LoVo (cell line): Measurements from ENCODE around the gene DRG2.

Experiments
- DNase-seq: peaks from one replicate; pipeline ENCODE4 v3.0.0-alpha.2; 2016; ENCODE audit warnings: low spot score

DRG2 gene

DNA sequence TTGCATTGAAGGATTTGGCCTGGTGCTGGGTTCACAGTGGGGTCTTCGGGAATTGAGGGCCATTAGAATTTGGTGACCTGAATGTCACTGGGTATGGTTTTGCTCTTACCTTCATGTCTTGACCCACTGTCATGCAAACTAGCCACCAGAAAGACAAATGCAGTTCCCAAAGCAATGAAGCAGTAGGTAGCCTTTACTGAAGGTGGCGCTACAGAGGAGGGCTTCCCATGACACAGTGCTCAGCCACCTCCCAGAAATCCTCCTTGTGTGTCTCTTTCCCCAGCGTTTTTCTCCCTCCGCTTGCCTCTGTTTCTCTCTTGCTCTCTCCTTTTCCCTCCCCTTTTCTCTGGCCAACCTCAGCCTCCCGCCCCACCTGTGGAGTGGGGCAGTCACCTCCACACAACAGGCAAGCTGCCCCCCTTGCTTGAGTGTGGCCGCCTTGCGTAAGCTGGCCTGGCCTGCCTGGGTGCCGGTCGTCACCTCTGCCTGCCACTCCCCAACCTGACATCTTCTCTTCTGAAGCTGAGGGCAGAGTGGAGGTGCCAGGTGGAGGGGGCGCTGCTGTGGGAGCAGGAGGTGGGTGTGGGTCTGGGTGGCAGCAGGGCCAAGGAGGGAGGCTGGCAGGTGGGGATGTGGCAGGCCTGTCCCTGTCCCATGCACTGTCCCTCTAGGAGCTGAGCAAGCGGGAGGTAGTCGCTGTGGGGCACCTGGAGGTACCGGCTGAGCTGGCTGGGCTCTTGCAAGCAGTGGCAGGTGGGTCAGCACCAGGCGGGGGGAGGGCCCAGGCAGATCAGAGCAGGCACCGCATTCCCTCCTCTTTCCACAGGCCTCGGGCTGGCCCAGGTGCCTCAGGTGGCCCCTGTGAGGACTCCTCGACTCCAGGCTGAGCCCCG, 55.5 kb downstream of the DRG2 start:
- DNase-seq, result no peak

DNA sequence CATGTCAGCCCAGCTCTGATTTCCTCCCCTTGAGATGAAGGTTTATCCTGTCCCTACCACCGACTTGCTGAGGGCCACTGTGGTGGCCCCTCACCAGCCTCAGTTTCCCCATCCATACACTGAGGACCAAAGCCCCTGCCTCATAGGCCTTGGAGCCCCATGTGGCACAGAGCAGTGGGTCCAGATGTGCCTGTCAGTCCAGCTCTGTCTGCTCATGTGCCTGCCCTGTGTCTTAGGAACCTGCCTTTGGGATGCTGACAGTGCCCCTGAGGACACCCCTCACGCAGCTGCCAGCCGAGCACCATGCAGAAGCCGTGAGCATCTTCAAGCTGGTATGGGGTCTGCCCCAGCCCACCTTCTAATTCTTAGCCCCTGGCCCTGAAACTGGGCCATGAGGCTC, 56.5 kb downstream of the DRG2 start:
- DNase-seq, result no peak

DNA sequence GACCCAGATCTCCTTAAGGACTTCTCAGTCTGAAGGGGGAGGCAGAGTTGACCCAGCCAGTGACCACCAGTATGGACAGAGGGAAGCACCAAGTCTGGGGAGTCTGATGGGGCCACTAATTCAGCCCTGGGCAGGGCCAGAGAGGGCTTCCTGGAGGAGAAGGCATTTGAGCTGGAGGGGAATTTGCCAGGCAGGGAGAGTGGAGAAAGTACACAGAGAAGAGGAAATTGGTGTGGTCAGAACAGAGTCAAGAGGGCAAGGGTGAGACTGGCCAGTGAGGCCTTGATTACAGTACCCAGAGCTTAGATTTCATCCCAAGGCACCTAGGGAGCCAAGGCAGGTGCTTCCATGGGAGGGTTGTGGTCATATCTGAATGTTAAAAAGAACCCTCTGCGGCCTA, 57.1 kb downstream of the DRG2 start:
- no peak for DNase-seq

DNA sequence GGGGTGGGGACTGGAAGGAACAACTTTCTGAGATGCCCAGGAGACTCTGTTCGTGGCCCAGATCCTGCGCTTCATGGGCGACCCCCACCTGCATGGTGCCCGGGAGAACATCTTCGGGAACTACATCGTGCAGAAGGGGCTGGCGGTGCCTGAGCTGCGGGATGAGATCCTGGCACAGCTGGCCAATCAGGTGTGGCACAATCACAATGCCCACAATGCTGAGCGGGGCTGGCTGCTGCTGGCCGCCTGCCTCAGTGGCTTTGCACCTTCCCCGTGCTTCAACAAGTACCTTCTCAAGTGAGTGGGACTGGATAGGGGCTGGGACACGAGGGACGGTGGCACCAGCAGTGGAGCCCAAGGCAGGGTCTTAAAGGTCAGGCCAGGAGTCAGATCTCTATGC, 58.1 kb downstream of the DRG2 start:
- no peak for DNase-seq

DNA sequence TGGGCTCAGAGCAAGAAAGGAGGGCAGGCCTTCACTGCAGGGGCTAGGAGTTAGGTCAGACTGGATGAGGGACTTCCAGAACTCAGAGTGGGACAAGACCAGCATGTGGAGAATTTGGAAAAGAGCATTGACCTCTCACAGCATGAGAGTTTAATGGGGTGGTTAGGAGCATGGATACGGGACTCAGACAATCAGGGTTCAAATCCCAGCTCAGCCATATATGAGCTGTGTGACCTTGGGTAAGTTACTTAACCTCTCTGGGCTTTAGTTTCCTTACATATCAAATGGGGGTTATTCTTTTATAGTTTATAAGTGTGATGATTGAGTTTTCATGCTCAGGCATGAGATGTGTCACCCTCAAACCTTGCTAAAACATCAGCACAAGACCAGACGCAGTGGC, 58.5 kb downstream of the DRG2 start:
- DNase-seq, result no peak

DNA sequence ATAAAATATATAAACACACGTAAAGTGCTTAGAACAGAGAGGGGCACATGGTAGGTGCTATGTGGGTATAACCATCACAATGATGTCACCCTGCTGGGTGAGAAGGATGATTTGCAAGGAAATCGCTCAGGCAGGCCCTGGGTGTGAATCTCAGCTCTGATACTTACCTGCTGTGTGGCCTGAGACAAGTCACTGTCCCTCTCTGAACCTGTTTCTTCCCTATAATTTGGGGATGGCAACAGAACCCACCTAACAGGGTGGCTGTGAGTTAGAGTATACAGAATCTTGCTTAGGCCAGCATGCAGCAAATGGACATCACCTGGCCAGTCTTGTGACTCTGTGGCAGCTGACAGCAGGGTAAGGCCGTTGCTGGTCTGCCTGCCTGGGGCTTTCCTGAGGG, 59.2 kb downstream of the DRG2 start:
- DNase-seq, result no peak

DNA sequence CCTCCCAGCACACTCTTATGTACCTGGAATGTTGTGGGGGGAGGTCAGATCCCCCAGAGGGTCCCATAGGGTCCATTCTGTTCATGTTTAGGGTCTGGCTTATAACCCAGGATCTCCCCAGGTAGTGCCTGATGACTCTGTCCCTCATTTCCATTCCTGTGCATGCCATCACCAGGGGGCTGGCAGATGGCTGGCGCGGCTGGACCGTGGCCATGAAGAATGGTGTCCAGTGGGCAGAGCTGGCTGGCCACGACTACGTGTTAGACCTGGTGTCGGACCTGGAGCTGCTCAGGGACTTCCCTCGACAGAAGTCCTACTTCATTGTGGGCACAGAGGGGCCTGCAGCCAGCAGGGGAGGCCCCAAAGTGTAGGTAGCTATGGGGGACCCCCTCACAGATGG, 60.8 kb downstream of the DRG2 start:
- DNase-seq, result no peak

DNA sequence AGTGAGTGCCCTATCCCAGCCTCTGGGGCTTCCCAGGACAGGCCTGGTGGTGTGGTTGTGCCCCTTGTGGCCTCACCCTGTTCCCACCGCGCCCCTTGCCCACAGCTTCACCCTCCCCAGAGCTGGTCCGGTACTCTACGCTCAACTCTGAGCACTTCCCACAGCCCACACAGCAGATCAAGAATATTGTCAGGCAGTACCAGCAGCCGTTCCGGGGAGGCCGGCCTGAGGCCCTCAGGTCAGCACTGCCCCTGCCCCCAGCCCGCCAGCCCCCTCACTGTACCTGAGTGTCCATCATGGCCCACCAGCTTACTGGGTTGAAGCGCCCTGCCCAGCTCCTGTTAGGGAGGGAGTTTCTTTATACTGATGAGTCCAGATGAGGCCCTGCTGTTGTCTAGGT, 63.5 kb downstream of the DRG2 start:
- no peak for DNase-seq

DNA sequence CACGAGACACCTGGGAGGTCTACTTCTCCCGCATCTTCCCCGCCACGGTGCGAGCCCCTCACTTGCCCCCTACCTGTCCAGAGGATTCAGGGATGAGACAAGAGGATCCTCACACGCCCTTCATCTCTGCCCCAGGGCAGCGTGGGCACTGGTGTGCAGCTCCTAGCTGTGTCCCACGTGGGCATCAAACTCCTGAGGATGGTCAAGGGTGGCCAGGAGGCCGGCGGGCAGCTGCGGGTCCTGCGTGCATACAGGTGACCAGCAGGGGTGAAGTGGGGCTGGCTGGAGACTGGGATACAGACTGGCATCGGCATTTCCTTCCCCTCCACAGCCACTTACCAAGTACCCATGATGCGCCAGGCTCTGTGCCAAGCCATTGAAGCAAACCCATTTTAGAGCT, 67.4 kb downstream of the DRG2 start:
- no peak for DNase-seq

DNA sequence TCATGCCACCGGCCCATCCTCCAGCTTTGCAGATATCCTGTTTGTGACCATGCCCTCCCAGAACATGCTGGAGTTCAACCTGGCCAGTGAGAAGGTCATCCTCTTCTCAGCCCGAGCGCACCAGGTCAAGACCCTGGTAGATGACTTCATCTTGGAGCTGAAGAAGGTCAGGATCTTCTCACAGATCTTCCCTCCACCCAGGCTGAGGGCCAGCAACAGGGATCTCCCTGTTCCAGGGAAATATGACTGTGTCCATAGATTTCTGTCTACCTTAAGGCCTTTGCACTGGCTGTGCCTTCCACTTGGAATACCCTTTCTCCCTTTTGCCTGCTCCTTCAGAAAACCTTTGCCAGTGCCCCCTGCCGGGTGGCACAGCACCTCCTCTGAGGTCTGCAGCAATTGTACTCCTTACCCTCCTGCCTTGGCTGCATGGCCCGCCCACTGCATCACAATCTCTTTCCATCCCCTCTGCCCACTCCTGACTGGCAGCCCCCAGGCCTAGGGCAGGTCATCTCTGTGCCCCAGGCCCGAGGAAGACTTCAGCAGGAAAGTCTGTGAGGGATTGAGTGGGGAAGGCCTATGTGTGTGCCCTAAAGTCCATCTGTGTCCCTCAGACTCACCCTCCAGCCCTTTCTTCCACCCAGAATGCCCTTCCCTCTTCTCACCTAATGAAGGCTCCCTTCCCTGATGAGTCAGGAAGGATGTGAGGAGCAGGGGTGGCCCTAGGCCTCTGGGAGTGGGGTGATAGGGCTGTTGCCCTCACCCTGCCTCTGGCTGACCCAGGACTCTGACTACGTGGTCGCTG, 68.6 kb downstream of the DRG2 start:
- no peak for DNase-seq

DNA sequence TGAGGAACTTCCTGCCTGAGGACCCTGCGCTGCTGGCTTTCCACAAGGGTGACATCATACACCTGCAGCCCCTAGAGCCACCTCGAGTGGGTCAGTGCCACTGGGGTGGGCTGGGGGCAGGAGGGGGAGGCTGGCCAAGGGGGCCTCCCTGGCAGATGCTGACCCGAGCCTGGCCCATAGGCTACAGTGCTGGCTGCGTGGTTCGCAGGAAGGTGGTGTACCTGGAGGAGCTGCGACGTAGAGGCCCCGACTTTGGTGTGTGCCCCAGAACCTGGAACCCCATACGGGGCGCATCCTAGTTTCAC, 69.2 kb downstream of the DRG2 start:
- DNase-seq, result no peak
